Loucy (cell line): ENCODE measurements around the gene RSPH3.

Experiments
- H2AFZ ChIP-seq: fragments of 200-600 bp; sonication (generic); 2 replicates; pipeline ENCODE4 v1.6.0; 2016; ENCODE audit warnings: antibody characterized with exemption, mild to moderate bottlenecking, low read length, moderate library complexity
- H3F3A ChIP-seq: fragments of 200-600 bp; 2 replicates; pipeline ENCODE4 v1.6.0; 2016; ENCODE audit warnings: antibody characterized with exemption, low read depth, mild to moderate bottlenecking
- H3K27me3 ChIP-seq: fragments of 200-600 bp; sonication (generic); 2 replicates; pipeline ENCODE4 v1.6.1; 2014; ENCODE audit warnings: low read length, mild to moderate bottlenecking; ENCODE audit not compliant: insufficient read depth, poor library complexity, severe bottlenecking
- H3K36me3 ChIP-seq: fragments of 200-600 bp; sonication (generic); 2 replicates; pipeline ENCODE4 v1.6.1; 2016; ENCODE audit warnings: low read length; ENCODE audit not compliant: insufficient read depth
- H3K4me1 ChIP-seq: fragments of 200-600 bp; sonication (generic); 2 replicates; pipeline ENCODE4 v1.5.1; 2014; ENCODE audit warnings: low read length, mild to moderate bottlenecking; ENCODE audit not compliant: insufficient read depth, poor library complexity, severe bottlenecking
- H3K4me2 ChIP-seq: fragments of 200-600 bp; sonication (generic); 2 replicates; pipeline ENCODE4 v1.6.0; 2014; ENCODE audit warnings: antibody characterized with exemption, low read length, low read depth, mild to moderate bottlenecking; ENCODE audit not compliant: poor library complexity, severe bottlenecking
- H3K4me3 ChIP-seq: fragments of 200-600 bp; sonication (generic); 2 replicates; pipeline ENCODE4 v1.5.1; 2014; ENCODE audit warnings: low read length, mild to moderate bottlenecking, mixed read lengths; ENCODE audit not compliant: poor library complexity, severe bottlenecking
- H3K79me2 ChIP-seq: fragments of 200-600 bp; sonication (generic); 2 replicates; pipeline ENCODE4 v1.6.1; 2014; ENCODE audit warnings: low read length; ENCODE audit not compliant: insufficient read depth
- H3K9ac ChIP-seq: fragments of 200-600 bp; sonication (generic); 2 replicates; pipeline ENCODE4 v1.6.0; 2014; ENCODE audit warnings: mild to moderate bottlenecking, low read depth, low read length, moderate library complexity; ENCODE audit not compliant: poor library complexity, severe bottlenecking
- H3K9me2 ChIP-seq: fragments of 200-600 bp; sonication (generic); replicated peaks from 2 replicates; pipeline ENCODE4 v1.6.1; 2016; ENCODE audit warnings: low read depth, low read length, mixed read lengths
- H3K9me3 ChIP-seq: fragments of 200-600 bp; sonication (generic); 2 replicates; pipeline ENCODE4 v1.6.1; 2014; ENCODE audit warnings: mild to moderate bottlenecking, antibody characterized with exemption, low read length, low read depth; ENCODE audit not compliant: insufficient read depth
- H4K20me1 ChIP-seq: fragments of 200-600 bp; sonication (generic); 2 replicates; pipeline ENCODE4 v1.6.0; 2014; ENCODE audit warnings: antibody characterized with exemption, low read length, mild to moderate bottlenecking; ENCODE audit not compliant: insufficient read depth, poor library complexity, severe bottlenecking
- EZH2phosphoT487 ChIP-seq: fragments of 200-600 bp; IDR thresholded peaks from 2 replicates; pipeline ENCODE4 v1.6.1; 2018; ENCODE audit warnings: antibody characterized with exemption, mild to moderate bottlenecking, moderate library complexity, borderline replicate concordance
- TF ChIP-seq, protein P1 (sequence below): fragments of 200-600 bp; sonication (generic); conservative IDR thresholded peaks from 2 replicates; pipeline ENCODE4 v1.5.1; 2014; ENCODE audit warnings: mild to moderate bottlenecking, antibody characterized with exemption, low read length

RSPH3 gene

DNA sequence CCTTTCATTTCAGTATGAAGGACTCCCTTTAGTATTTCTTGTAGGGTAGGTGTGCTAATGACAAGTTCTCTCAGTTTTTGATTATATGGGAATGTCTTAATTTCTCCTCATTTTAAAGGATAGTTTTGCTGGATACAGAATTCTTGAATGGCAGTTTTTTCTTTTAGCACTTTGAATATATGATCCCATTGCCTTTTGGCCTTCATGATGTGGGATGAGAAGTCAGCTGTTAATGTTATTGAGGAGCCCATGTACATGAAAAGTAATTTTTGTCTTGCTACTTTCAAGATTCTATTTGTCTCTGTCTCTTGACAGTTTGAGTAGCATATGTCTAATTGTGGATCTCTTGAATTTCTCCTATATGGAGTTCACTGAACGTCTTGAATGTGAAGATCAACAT lies 30.9 kb downstream of the RSPH3 start:
- H3F3A ChIP-seq, result no peaks in the 10 kb centered on the region
- no peak for TF ChIP-seq EZH2phosphoT487
- TF ChIP-seq, protein P1, sequence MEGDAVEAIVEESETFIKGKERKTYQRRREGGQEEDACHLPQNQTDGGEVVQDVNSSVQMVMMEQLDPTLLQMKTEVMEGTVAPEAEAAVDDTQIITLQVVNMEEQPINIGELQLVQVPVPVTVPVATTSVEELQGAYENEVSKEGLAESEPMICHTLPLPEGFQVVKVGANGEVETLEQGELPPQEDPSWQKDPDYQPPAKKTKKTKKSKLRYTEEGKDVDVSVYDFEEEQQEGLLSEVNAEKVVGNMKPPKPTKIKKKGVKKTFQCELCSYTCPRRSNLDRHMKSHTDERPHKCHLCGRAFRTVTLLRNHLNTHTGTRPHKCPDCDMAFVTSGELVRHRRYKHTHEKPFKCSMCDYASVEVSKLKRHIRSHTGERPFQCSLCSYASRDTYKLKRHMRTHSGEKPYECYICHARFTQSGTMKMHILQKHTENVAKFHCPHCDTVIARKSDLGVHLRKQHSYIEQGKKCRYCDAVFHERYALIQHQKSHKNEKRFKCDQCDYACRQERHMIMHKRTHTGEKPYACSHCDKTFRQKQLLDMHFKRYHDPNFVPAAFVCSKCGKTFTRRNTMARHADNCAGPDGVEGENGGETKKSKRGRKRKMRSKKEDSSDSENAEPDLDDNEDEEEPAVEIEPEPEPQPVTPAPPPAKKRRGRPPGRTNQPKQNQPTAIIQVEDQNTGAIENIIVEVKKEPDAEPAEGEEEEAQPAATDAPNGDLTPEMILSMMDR, result no peak
- H3K9me3 ChIP-seq, result peaks cover 4% of the 10 kb centered on the region; the same call in 1 of the 2 replicates

DNA sequence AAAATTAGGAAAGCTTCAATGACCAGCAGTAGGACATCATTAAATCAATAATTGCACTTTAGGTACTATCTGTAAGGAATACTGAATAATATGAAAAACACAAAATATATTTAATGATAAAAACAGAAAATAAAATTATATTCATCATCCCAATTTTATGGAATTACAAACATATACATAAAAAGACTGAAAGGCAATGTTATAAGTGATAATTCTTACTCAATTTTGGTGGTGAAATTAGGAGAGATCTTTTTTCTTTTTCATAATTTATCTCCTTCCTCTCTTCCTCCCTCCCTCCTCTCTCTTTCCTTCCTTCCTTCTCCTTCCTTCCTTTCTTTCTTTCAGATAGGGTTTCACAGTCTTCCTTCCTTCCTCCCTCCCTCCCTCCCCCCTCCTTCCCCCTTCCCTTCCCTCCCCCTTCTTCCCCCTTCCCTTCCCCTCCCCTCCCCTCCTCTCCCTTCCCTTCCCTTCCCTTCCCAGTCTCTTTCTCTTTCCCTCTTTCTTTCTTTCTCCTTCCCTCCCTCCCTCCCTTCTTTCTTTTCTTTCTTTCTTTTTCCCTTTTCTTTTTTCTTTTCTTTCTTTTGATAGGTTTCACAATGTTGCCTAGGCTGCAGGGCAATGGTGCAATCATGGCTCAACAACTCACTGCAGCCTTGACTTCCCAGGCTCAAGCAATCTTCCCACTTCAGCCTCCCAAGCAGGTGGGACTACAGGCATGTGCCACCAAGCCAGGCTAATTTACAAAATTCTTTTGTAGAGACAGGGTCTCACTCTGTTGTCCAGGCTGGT lies 36.8 kb downstream of the RSPH3 start:
- no peak overlapping the region for H3K9ac ChIP-seq
- H3K4me3 ChIP-seq, result no peak overlapping the region
- H3K9me3 ChIP-seq, result no peaks in the 10 kb centered on the region; the same call in 1 of the 2 replicates
- H3K4me2 ChIP-seq, result no peak overlapping the region
- no peaks in the 10 kb centered on the region for H3K36me3 ChIP-seq
- H4K20me1 ChIP-seq, result no peaks in the 10 kb centered on the region
- H2AFZ ChIP-seq, result no peak overlapping the region
- no peak for TF ChIP-seq EZH2phosphoT487
- TF ChIP-seq, protein P1, result no peak
- no peaks in the 10 kb centered on the region for H3K9me2 ChIP-seq
- H3K79me2 ChIP-seq, result no peaks in the 10 kb centered on the region
- no peaks in the 10 kb centered on the region for H3F3A ChIP-seq
- no peaks in the 10 kb centered on the region for H3K27me3 ChIP-seq
- H3K4me1 ChIP-seq, result no peaks in the 10 kb centered on the region

More for the DNA sequence above, 30.9 kb downstream of the RSPH3 start:
- Histone ChIP-seq H3K79me2 (no peaks in the 10 kb centered on the region), H3K4me1 (no peaks in the 10 kb centered on the region), H3K27me3 (no peaks in the 10 kb centered on the region), H2AFZ (no peak overlapping the region), H3K4me2 (no peak overlapping the region), H3K9me2 (no peaks in the 10 kb centered on the region), H3K36me3 (no peaks in the 10 kb centered on the region), H3K9ac (no peak overlapping the region), H4K20me1 (no peaks in the 10 kb centered on the region), H3K4me3 (no peak overlapping the region)

DNA sequence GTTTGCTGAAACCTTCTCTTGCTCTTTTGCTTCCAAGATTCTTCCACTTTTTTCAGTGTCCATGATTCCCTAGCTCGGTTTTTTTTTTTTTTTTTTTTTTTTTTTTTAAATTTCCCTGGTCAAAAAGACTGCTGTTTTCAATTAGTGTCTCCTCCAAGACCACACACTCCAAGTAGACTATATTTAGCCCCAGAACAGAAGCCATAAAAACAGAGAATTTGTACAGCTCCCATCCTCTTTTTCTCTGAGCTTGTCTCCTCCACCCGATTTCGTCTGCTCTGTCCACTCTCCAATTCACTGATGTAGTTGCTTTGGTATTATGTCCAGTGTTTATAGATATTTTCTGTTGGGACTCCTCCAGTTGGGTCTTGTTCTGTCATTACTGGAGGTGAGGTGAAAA lies 37.6 kb downstream of the RSPH3 start:
- Histone ChIP-seq H3K9me2 (no peaks in the 10 kb centered on the region), H3K9me3 (no peaks in the 10 kb centered on the region), H3K79me2 (no peaks in the 10 kb centered on the region), H4K20me1 (no peaks in the 10 kb centered on the region), H3K4me2 (no peak overlapping the region), H3F3A (no peaks in the 10 kb centered on the region), H3K27me3 (no peaks in the 10 kb centered on the region), H3K4me3 (no peak overlapping the region), H3K4me1 (no peaks in the 10 kb centered on the region), H3K36me3 (no peaks in the 10 kb centered on the region), H2AFZ (no peak overlapping the region), H3K9ac (no peak overlapping the region)
- TF ChIP-seq, protein P1, result no peak
- TF ChIP-seq EZH2phosphoT487, result no peak
